Cardiac fibroblast (primary cell): Measurements from ENCODE around the gene COL23A1.

Source experiments
- DNase-seq, 2 donors: peaks; one replicate each; pipeline versions ENCODE4 v3.0.0 to v3.0.0-alpha.2; 2010; ENCODE audit warnings: low read depth in 2 of 2
- H3K4me3 ChIP-seq, 2 donors: replicated peaks in 1 of 2; 1 replicate in 1 of 2; 2 replicates in 1 of 2; pipeline ENCODE4 v1.5.1; 2011; ENCODE audit warnings: low read depth in 2 of 2, low read length in 2 of 2, mild to moderate bottlenecking in 2 of 2, moderate library complexity in 1 of 2
- CTCF ChIP-seq: IDR thresholded peaks from one replicate; pipeline ENCODE4 v1.5.1; 2011; ENCODE audit warnings: low read depth, mild to moderate bottlenecking, low read length, inconsistent platforms

The COL23A1 gene

GRCh38 chr5:178460598-178460997, 129.6 kb downstream of the COL23A1 start:
- DNase-seq, result no peak

GRCh38 chr5:178460174-178460573, 130.0 kb downstream of the COL23A1 start:
- TF ChIP-seq CTCF, result no peak
- no peak for DNase-seq
- H3K4me3 ChIP-seq, result no peak overlapping the region

More at GRCh38 chr5:178460598-178460997, 129.6 kb downstream of the COL23A1 start:
- no peak overlapping the region for H3K4me3 ChIP-seq
- TF ChIP-seq CTCF, result no peak

- no peak for TF ChIP-seq CTCF
- H3K4me3 ChIP-seq, result no peak overlapping the region
- DNase-seq, result no peak
These were observed 132.1 kb downstream of the COL23A1 start for GRCh38 chr5:178458140-178458539.

- DNase-seq, result no peak
- TF ChIP-seq CTCF, result no peak
- no peak overlapping the region for H3K4me3 ChIP-seq
These were observed 132.7 kb downstream of the COL23A1 start for GRCh38 chr5:178457471-178457870.

GRCh38 chr5:178455480-178455835, 134.7 kb downstream of the COL23A1 start:
- H3K4me3 ChIP-seq, result no peak overlapping the region
- no peak for TF ChIP-seq CTCF
- no peak for DNase-seq

GRCh38 chr5:178454821-178455479, 135.2 kb downstream of the COL23A1 start:
- no peak for TF ChIP-seq CTCF
- DNase-seq, result no peak
- H3K4me3 ChIP-seq, result no peak overlapping the region

- no peak for DNase-seq
- H3K4me3 ChIP-seq, result no peak overlapping the region
- no peak for TF ChIP-seq CTCF
These were observed 135.9 kb downstream of the COL23A1 start for GRCh38 chr5:178454303-178454702.
